Measurements from ENCODE around the gene PGAP2.

GRCh38 chr11:3773180-3773579, 35.2 kb upstream of the PGAP2 start:
- TF ChIP-seq GATA1 (IDR thresholded peaks at IDR 0.05; ENCODE audit: low read depth, low read length) (no peak), POLR2A (IDR thresholded peaks at IDR 0.05; ENCODE audit: low read length) (no peak)

All from erythroblast (primary cell).